CD4-positive, alpha-beta T cell treated with Interleukin-21 for 1 hour (primary cell): ENCODE results near the gene NCBP1.

Experiments used
- DNase-seq: peaks from one replicate; pipeline ENCODE4 v3.0.0-alpha.2; 2020

NCBP1 gene

DNA sequence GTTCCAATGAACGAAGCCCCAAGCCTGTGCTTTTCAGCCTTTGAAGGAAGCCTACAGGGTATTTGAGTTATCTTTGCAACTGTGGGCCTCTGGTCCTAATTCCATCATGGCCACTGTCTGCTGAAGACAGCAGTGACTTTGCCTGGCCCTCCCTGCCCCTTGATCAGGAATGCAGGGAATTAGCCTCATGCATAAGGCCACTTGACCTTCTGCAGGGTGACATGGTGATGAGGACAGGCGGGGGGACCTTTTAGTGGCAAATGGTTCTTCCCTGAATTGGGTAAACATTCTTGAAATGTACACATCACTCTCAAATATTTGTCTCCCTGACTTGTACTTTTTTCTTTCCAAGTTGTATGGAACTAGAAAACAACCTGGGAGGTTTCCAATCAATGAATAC, 88.7 kb downstream of the NCBP1 start:
- no peak for DNase-seq
